HepG2 (cell line): ENCODE measurements around the gene U2SURP. TPM values are rescaled to one million over a fixed set of nuclear protein-coding genes. Genes with fewer than 3 reads are reported as not detected.

ENCODE experiments used
- CEBPB ChIP-seq: IDR thresholded peaks from 2 replicates; pipeline ENCODE4 v1.6.1; 2011; ENCODE audit warnings: low read depth, low read length, improper control_type of control experiment, borderline replicate concordance
- EEA1 ChIP-seq: sonication (generic); formaldehyde crosslinking; IDR thresholded peaks from 2 replicates; pipeline ENCODE4 v1.5.1; 2020; ENCODE audit warnings: mild to moderate bottlenecking, missing genetic modification reagents, borderline replicate concordance
- HIVEP1 ChIP-seq: sonication (generic); formaldehyde crosslinking; IDR thresholded peaks from 2 replicates; pipeline ENCODE4 v1.4.0; 2020; ENCODE audit warnings: mild to moderate bottlenecking, missing genetic modification reagents
- KDM5B ChIP-seq: sonication (generic); formaldehyde crosslinking; IDR thresholded peaks from 2 replicates; pipeline ENCODE4 v1.4.0; 2020; ENCODE audit warnings: missing genetic modification reagents, mild to moderate bottlenecking, borderline replicate concordance
- MIER3 ChIP-seq: IDR thresholded peaks from 2 replicates; pipeline ENCODE4 v1.6.1; 2016; ENCODE audit warnings: missing compliant biosample characterization, borderline replicate concordance
- RNF2 ChIP-seq: fragments of 450-650 bp; conservative IDR thresholded peaks from 2 replicates; pipeline ENCODE4 v1.6.1; 2016; ENCODE audit warnings: low read depth
- STAT5B ChIP-seq: sonication (generic); formaldehyde crosslinking; IDR thresholded peaks from 2 replicates; pipeline ENCODE4 v1.4.0; 2020; ENCODE audit warnings: missing genetic modification reagents
- SYNCRIP ChIP-seq: fragments of 200-400 bp; formaldehyde crosslinking; IDR thresholded peaks from 2 replicates; pipeline ENCODE4 v1.6.1; 2018; ENCODE audit warnings: mild to moderate bottlenecking, low read depth, low read length; ENCODE audit not compliant: insufficient read depth
- U2AF1 ChIP-seq: fragments of 200-400 bp; formaldehyde crosslinking; optimal IDR thresholded peaks from 2 replicates; pipeline ENCODE3; 2017; ENCODE audit warnings: mild to moderate bottlenecking, low read depth, low read length
- ZBTB20 ChIP-seq: sonication (generic); formaldehyde crosslinking; IDR thresholded peaks from 2 replicates; pipeline ENCODE4 v1.8.1; 2023; ENCODE audit warnings: missing genetic modification reagents, low read depth, mild to moderate bottlenecking, borderline replicate concordance
- ZFP36L1 ChIP-seq: sonication (generic); formaldehyde crosslinking; IDR thresholded peaks from 2 replicates; pipeline ENCODE4 v1.8.0; 2022; ENCODE audit warnings: mild to moderate bottlenecking, missing genetic modification reagents, moderate library complexity
- ZKSCAN5 ChIP-seq: sonication (generic); formaldehyde crosslinking; IDR thresholded peaks from 2 replicates; pipeline ENCODE4 v1.5.1; 2020; ENCODE audit warnings: mild to moderate bottlenecking, missing genetic modification reagents
- ZNF34 ChIP-seq: sonication (generic); formaldehyde crosslinking; IDR thresholded peaks from 2 replicates; pipeline ENCODE4 v1.4.0; 2020; ENCODE audit warnings: mild to moderate bottlenecking, missing genetic modification reagents, borderline replicate concordance
- ZNF432 ChIP-seq: sonication (generic); formaldehyde crosslinking; IDR thresholded peaks from 2 replicates; pipeline ENCODE4 v1.5.0; 2020; ENCODE audit warnings: missing genetic modification reagents, mild to moderate bottlenecking, borderline replicate concordance
- polyA plus RNA-seq, 8 experiments: library from polyadenylated mRNA; depleted of rRNA in 3 of 8; stranded (reverse) in 7 of 8; unstranded in 1 of 8; fragments of >200 nt; fragmentation: Illumina TruSeq in 4 of 8; extraction: Trizol in 4 of 8; gene quantifications; 2 replicates each; pipeline versions ENCODE4 v1.2.1 to v1.2.3, GENCODE V29; 2011 to 2016; ENCODE audit warnings: low read depth in 4 of 8, missing spikeins in 1 of 8, mixed read lengths in 1 of 8; ENCODE audit not compliant: insufficient read depth in 1 of 8
- total RNA-seq, 5 experiments: library from RNA; depleted of rRNA; stranded (reverse); fragments of >200 nt; fragmentation: Illumina TruSeq; extraction: Trizol; gene quantifications; 2 replicates each; pipeline ENCODE4 v1.2.3, GENCODE V29; 2016; ENCODE audit warnings: low read depth in 1 of 5
- TF ChIP-seq, protein P1 (sequence below): sonication (generic); formaldehyde crosslinking; IDR thresholded peaks from 2 replicates; pipeline ENCODE4 v1.4.0; 2020; ENCODE audit warnings: missing genetic modification reagents
- TF ChIP-seq, protein P2 (sequence below): sonication (generic); formaldehyde crosslinking; conservative IDR thresholded peaks from 2 replicates; pipeline ENCODE4 v1.8.0; 2022; ENCODE audit warnings: missing genetic modification reagents
- TF ChIP-seq, protein P3 (sequence below): sonication (generic); formaldehyde crosslinking; IDR thresholded peaks from 2 replicates; pipeline ENCODE4 v1.8.0; 2022; ENCODE audit warnings: mild to moderate bottlenecking, missing genetic modification reagents; ENCODE audit not compliant: insufficient replicate concordance
- TF ChIP-seq, protein P4 (sequence below): sonication (generic); formaldehyde crosslinking; IDR thresholded peaks from 2 replicates; pipeline ENCODE4 v1.8.0; 2022; ENCODE audit warnings: missing genetic modification reagents, mild to moderate bottlenecking, borderline replicate concordance
- TF ChIP-seq, protein P5 (sequence below): sonication (generic); formaldehyde crosslinking; IDR thresholded peaks from 2 replicates; pipeline ENCODE4 v1.5.0; 2020; ENCODE audit warnings: missing genetic modification reagents
- TF ChIP-seq, protein P6 (sequence below): sonication (generic); formaldehyde crosslinking; IDR thresholded peaks from 2 replicates; pipeline ENCODE4 v1.4.0; 2020; ENCODE audit warnings: missing genetic modification reagents

The U2SURP gene
- total and polyA plus RNA-seq, 2 of the 13 experiments (the other 11 are each of a cell fraction or from before 2014, with no cell fraction given), result 55.9 to 173 TPM

DNA sequence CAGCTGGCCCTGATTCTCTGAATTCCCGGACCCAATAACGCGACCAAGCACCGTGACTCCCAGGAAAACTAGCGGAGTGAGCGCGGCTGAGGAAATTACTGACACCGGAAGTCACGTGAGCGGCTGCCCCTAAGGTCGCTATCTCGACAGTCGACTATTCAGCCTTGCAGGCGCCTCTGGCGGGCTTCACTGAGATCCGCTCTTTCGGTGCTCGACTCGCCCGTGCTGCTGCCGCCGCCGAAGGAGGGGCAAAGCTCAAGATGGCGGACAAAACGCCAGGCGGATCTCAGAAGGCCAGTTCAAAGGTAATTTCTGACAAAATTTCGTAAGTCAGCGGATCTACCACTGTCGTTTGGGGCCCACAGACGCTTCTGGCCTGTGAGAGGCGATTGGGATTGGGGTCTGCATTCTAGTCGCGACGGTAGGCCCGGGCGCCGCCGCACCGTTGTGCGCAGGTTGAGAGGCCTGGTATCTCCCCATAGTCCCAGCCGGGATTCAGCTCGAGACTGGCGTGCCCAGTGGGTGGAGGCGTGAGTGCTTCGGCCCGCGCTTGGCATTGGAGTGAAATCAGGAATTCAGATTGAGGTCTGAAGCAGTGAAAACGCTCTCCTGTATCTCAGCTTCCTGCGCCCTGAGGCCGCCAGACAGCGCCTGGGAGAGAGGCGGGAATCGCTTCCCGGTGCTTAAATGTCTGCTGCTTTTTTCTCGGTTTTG, at the start of gene U2SURP (continued):
- TF ChIP-seq ZFP36L1 (CRISPR knock-in tag) (peak; percentile 84), U2AF1 (peak; percentile 93), MIER3 (CRISPR knock-in tag) (peak; percentile 91; the same call in 1 of the 2 replicates), ZNF432 (CRISPR knock-in tag) (no peak), HIVEP1 (CRISPR knock-in tag) (peak; percentile 65), ZKSCAN5 (CRISPR knock-in tag) (no peak), CEBPB (no peak), ZNF34 (no peak; the same call in 1 of the 2 replicates), EEA1 (CRISPR knock-in tag) (no peak), STAT5B (CRISPR knock-in tag) (peak; percentile 11; the same call in 1 of the 2 replicates), ZBTB20 (CRISPR knock-in tag) (peak; percentile 86; the same call in 1 of the 2 replicates), KDM5B (CRISPR knock-in tag) (peak; percentile 89; the same call in 1 of the 2 replicates), SYNCRIP (no peak), RNF2 (no peak; the same call in 1 of the 2 replicates)
- TF ChIP-seq, protein P1, sequence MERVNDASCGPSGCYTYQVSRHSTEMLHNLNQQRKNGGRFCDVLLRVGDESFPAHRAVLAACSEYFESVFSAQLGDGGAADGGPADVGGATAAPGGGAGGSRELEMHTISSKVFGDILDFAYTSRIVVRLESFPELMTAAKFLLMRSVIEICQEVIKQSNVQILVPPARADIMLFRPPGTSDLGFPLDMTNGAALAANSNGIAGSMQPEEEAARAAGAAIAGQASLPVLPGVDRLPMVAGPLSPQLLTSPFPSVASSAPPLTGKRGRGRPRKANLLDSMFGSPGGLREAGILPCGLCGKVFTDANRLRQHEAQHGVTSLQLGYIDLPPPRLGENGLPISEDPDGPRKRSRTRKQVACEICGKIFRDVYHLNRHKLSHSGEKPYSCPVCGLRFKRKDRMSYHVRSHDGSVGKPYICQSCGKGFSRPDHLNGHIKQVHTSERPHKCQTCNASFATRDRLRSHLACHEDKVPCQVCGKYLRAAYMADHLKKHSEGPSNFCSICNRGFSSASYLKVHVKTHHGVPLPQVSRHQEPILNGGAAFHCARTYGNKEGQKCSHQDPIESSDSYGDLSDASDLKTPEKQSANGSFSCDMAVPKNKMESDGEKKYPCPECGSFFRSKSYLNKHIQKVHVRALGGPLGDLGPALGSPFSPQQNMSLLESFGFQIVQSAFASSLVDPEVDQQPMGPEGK (CRISPR knock-in tag), result peak; percentile 46; the same call in 1 of the 2 replicates
- TF ChIP-seq, protein P2, sequence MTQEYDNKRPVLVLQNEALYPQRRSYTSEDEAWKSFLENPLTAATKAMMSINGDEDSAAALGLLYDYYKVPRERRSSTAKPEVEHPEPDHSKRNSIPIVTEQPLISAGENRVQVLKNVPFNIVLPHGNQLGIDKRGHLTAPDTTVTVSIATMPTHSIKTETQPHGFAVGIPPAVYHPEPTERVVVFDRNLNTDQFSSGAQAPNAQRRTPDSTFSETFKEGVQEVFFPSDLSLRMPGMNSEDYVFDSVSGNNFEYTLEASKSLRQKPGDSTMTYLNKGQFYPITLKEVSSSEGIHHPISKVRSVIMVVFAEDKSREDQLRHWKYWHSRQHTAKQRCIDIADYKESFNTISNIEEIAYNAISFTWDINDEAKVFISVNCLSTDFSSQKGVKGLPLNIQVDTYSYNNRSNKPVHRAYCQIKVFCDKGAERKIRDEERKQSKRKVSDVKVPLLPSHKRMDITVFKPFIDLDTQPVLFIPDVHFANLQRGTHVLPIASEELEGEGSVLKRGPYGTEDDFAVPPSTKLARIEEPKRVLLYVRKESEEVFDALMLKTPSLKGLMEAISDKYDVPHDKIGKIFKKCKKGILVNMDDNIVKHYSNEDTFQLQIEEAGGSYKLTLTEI (CRISPR knock-in tag), result no peak
- TF ChIP-seq, protein P3, sequence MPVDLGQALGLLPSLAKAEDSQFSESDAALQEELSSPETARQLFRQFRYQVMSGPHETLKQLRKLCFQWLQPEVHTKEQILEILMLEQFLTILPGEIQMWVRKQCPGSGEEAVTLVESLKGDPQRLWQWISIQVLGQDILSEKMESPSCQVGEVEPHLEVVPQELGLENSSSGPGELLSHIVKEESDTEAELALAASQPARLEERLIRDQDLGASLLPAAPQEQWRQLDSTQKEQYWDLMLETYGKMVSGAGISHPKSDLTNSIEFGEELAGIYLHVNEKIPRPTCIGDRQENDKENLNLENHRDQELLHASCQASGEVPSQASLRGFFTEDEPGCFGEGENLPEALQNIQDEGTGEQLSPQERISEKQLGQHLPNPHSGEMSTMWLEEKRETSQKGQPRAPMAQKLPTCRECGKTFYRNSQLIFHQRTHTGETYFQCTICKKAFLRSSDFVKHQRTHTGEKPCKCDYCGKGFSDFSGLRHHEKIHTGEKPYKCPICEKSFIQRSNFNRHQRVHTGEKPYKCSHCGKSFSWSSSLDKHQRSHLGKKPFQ, result peak; percentile 88
- TF ChIP-seq, protein P4, sequence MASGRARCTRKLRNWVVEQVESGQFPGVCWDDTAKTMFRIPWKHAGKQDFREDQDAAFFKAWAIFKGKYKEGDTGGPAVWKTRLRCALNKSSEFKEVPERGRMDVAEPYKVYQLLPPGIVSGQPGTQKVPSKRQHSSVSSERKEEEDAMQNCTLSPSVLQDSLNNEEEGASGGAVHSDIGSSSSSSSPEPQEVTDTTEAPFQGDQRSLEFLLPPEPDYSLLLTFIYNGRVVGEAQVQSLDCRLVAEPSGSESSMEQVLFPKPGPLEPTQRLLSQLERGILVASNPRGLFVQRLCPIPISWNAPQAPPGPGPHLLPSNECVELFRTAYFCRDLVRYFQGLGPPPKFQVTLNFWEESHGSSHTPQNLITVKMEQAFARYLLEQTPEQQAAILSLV (CRISPR knock-in tag), result no peak; the same call in 1 of the 2 replicates
- TF ChIP-seq, protein P5, sequence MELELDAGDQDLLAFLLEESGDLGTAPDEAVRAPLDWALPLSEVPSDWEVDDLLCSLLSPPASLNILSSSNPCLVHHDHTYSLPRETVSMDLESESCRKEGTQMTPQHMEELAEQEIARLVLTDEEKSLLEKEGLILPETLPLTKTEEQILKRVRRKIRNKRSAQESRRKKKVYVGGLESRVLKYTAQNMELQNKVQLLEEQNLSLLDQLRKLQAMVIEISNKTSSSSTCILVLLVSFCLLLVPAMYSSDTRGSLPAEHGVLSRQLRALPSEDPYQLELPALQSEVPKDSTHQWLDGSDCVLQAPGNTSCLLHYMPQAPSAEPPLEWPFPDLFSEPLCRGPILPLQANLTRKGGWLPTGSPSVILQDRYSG (CRISPR knock-in tag), result no peak
- TF ChIP-seq, protein P6, sequence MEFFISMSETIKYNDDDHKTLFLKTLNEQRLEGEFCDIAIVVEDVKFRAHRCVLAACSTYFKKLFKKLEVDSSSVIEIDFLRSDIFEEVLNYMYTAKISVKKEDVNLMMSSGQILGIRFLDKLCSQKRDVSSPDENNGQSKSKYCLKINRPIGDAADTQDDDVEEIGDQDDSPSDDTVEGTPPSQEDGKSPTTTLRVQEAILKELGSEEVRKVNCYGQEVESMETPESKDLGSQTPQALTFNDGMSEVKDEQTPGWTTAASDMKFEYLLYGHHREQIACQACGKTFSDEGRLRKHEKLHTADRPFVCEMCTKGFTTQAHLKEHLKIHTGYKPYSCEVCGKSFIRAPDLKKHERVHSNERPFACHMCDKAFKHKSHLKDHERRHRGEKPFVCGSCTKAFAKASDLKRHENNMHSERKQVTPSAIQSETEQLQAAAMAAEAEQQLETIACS, result no peak
